B cell (primary cell): Measurements from ENCODE around the gene EFHD2. TPM values are rescaled to one million over a fixed set of nuclear protein-coding genes. Genes with fewer than 3 reads are reported as not detected.

Source experiments
- ATAC-seq: fragments of 200-7000 bp; cut with Tn5 transposase; one replicate; pipeline ENCODE4 v1.10.0; 2021; ENCODE audit warnings: low read depth, mild to moderate bottlenecking, moderate number of reproducible peaks, moderate library complexity
- CTCF ChIA-PET: fragments of 350-600 bp; sonication (Branson Sonifier 250); formaldehyde crosslinking; loops from one replicate; lab custom pipeline; 2021; ENCODE audit warnings: antibody characterized with exemption, inconsistent platforms; lab: Charles Lee
- POLR2A ChIA-PET: fragments of 350-600 bp; sonication (Branson Sonifier 250); formaldehyde crosslinking; loops from one replicate; lab custom pipeline; 2021; ENCODE audit warnings: antibody characterized with exemption; lab: Charles Lee
- DNase-seq: peaks from one replicate; pipeline ENCODE4 v3.0.0; 2013
- H2AFZ ChIP-seq: 2 replicates; pipeline ENCODE4 v1.6.1; 2012; ENCODE audit warnings: mild to moderate bottlenecking, low read depth, low read length; ENCODE audit not compliant: insufficient read depth, poor library complexity, severe bottlenecking
- H3K27ac ChIP-seq, 2 donors: 1 replicate in 1 of 2; 2 replicates in 1 of 2; pipeline ENCODE4 v1.5.1; 2012 to 2013; ENCODE audit warnings: low read length in 2 of 2, mild to moderate bottlenecking in 2 of 2, moderate library complexity in 1 of 2
- H3K27me3 ChIP-seq, 4 experiments: fragments of 200-600 bp in 1 of 4; sonication (generic) in 1 of 4; replicated peaks in 1 of 4; 1 replicate in 2 of 4; 2 replicates in 2 of 4; pipeline versions ENCODE4 v1.6.1 to v1.7.0; 2013 to 2016; ENCODE audit warnings: low read length in 3 of 4, mild to moderate bottlenecking in 2 of 4, mixed read lengths in 1 of 4, moderate library complexity in 1 of 4; ENCODE audit not compliant: insufficient read depth in 4 of 4, control insufficient read depth in 3 of 4; ENCODE audit errors: control extremely low read depth in 1 of 4
- H3K36me3 ChIP-seq, 2 experiments: replicated peaks in 1 of 2; 1 replicate in 1 of 2; 2 replicates in 1 of 2; pipeline versions ENCODE4 v1.6.1 to v1.7.1; 2013; ENCODE audit warnings: low read length in 1 of 2; ENCODE audit not compliant: insufficient read depth in 2 of 2, control insufficient read depth in 1 of 2; ENCODE audit errors: control extremely low read depth in 1 of 2, extremely low read depth in 1 of 2
- H3K4me1 ChIP-seq, 2 donors: fragments of 200-600 bp in 1 of 2; sonication (generic) in 1 of 2; 1 replicate in 1 of 2; 2 replicates in 1 of 2; pipeline versions ENCODE4 v1.5.1 to v1.6.1; 2013 to 2017; ENCODE audit warnings: low read length in 2 of 2; ENCODE audit not compliant: control insufficient read depth in 2 of 2, insufficient read depth in 2 of 2
- H3K4me2 ChIP-seq: replicated peaks from 2 replicates; pipeline ENCODE3; 2012; ENCODE audit warnings: mild to moderate bottlenecking, low read depth, low read length; ENCODE audit not compliant: poor library complexity, severe bottlenecking
- H3K4me3 ChIP-seq, 5 experiments: fragments of 200-600 bp in 1 of 5; sonication (generic) in 1 of 5; 1 replicate in 3 of 5; 2 replicates in 2 of 5; pipeline versions ENCODE4 v1.5.1 to v1.7.0; 2011 to 2016; ENCODE audit warnings: low read length in 4 of 5, mild to moderate bottlenecking in 4 of 5, low read depth in 2 of 5, control low read depth in 1 of 5, moderate library complexity in 1 of 5; ENCODE audit not compliant: insufficient read depth in 1 of 5; ENCODE audit errors: control extremely low read depth in 1 of 5, extremely low read depth in 1 of 5
- H3K79me2 ChIP-seq: fragments of 200-600 bp; sonication (generic); one replicate; pipeline ENCODE4 v1.6.0; 2016; ENCODE audit warnings: low read length; ENCODE audit not compliant: control insufficient read depth, insufficient read depth
- H3K9ac ChIP-seq: fragments of 200-600 bp; sonication (generic); 2 replicates; pipeline ENCODE4 v1.6.1; 2017; ENCODE audit warnings: mild to moderate bottlenecking, low read length, moderate library complexity
- H3K9me3 ChIP-seq, 3 donors: one replicate each; pipeline versions ENCODE4 v1.6.1 to v1.7.1; 2013; ENCODE audit warnings: low read length in 2 of 3; ENCODE audit not compliant: control insufficient read depth in 2 of 3, insufficient read depth in 1 of 3; ENCODE audit errors: control extremely low read depth in 1 of 3
- H4K20me1 ChIP-seq: 2 replicates; pipeline ENCODE4 v1.6.0; 2012; ENCODE audit warnings: mild to moderate bottlenecking, low read length; ENCODE audit not compliant: insufficient read depth, control insufficient read depth, poor library complexity, severe bottlenecking
- H3K27ac Mint-ChIP-seq: one replicate; pipeline ENCODE4 v1.8.0; 2021; ENCODE audit warnings: mixed read lengths
- H3K27me3 Mint-ChIP-seq: one replicate; pipeline ENCODE4 v1.8.0; 2021; ENCODE audit warnings: mixed read lengths
- H3K4me1 Mint-ChIP-seq: one replicate; pipeline ENCODE4 v1.8.0; 2021; ENCODE audit warnings: mixed read lengths
- H3K4me3 Mint-ChIP-seq: one replicate; pipeline ENCODE4 v1.8.0; 2021; ENCODE audit warnings: mixed read lengths
- H3K9me3 Mint-ChIP-seq: one replicate; pipeline ENCODE4 v1.8.0; 2022; ENCODE audit warnings: mixed read lengths; ENCODE audit not compliant: insufficient read depth
- EZH2 ChIP-seq: IDR thresholded peaks from 2 replicates; pipeline ENCODE4 v1.6.1; 2012; ENCODE audit warnings: borderline replicate concordance, low read depth, mild to moderate bottlenecking, moderate library complexity, low read length; ENCODE audit not compliant: insufficient read depth, poor library complexity, severe bottlenecking
- WGBS: methylation state at CpG from one replicate; pipeline ENCODE4 v1.1.5; 2013; ENCODE audit warnings: missing lambda C conversion rate; ENCODE audit not compliant: insufficient coverage; 5-methylcytosine and 5-hydroxymethylcytosine counted together
- intact Hi-C: fragments of 100-400 bp; cut with micrococcal nuclease; formaldehyde crosslinking; loops from one replicate; pipeline ENCODE4 v1.10.0; 2022
- polyA minus RNA-seq: library from RNA; depleted of rRNA, polyadenylated mRNA; stranded (reverse); fragments of >200 nt; gene quantifications from 2 replicates; pipeline ENCODE4 v1.2.3, GENCODE V29; 2012
- polyA plus RNA-seq: library from polyadenylated mRNA; depleted of rRNA; stranded (reverse); fragments of >200 nt; gene quantifications from 2 replicates; pipeline ENCODE4 v1.2.3, GENCODE V29; 2012
- total RNA-seq, 2 donors: library from RNA; stranded (reverse); fragments of 120-200 nt in 1 of 2; gene quantifications; 1 replicate in 1 of 2; 2 replicates in 1 of 2; pipeline versions ENCODE4 v1.2.3 to v1.2.4, GENCODE V29; 2013 to 2022
- TF ChIP-seq, protein P1 (sequence below): fragments of 200-600 bp; IDR thresholded peaks from one replicate; pipeline ENCODE4 v1.8.0; 2022; ENCODE audit warnings: antibody characterized with exemption, mild to moderate bottlenecking

The EFHD2 gene, protein sequence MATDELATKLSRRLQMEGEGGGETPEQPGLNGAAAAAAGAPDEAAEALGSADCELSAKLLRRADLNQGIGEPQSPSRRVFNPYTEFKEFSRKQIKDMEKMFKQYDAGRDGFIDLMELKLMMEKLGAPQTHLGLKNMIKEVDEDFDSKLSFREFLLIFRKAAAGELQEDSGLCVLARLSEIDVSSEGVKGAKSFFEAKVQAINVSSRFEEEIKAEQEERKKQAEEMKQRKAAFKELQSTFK
- total RNA-seq, result 38.4 and 39.3 TPM in 2 replicates
- 33.4 TPM for total RNA-seq (2013)
- polyA plus RNA-seq, result 67.2 and 90.0 TPM in 2 replicates
- 58.0 and 73.8 TPM in 2 replicates for polyA minus RNA-seq

DNA sequence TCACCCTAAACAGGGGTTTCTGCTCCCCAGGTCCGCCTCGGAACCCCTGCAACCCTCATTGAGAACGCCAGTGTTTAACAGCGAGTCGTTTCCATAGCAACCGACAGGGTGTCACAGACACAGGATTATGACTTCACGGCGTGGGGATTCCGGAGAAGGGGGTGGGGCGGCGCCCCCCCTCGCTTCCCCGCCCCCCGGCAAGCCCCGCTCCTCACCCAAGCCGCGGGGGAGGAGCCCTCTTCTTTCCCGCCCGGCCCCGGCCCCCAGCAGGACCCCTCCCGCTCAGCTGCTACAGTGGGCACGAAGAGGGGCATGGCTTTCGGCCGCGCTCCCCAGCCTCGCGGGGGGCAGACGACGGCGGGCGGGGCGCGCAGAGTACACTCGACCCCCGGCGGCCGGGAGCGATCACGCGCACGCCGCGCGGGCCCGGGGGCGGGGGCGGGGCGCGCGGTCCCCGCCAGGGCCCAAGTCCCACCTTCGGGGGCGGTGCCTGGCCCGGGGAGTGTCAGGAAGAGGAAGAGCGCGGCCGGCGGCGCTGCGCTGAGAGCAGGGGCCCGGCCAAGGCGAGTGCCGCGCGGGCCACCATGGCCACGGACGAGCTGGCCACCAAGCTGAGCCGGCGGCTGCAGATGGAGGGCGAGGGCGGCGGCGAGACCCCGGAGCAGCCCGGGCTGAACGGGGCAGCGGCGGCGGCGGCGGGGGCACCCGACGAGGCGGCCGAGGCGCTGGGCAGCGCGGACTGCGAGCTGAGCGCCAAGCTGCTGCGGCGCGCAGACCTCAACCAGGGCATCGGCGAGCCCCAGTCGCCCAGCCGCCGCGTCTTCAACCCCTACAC, at the start of gene EFHD2:
Gene EFHD2 (plus strand): TSS at position 501 of the 835 bp plus-strand sequence. CDS start 84 bp downstream, at position 585.
- peaks cover 43% of the 10 kb centered on the region for H3K4me1 Mint-ChIP-seq
- H3K4me3 ChIP-seq, result peak within 1 kb of the TSS; percentile 58 to 87 (median 84)

More for the DNA sequence above, at the start of gene EFHD2:
- Histone ChIP-seq H4K20me1 (peaks cover 47% of the 10 kb centered on the region), H3K79me2 (peaks cover 47% of the 10 kb centered on the region), H3K27ac (peak within 1 kb of the TSS; percentile 28 to 86), H3K9me3 (peaks cover 0 to 2% (median 0%) of the 10 kb centered on the region in 3 donors), H3K4me1 (peaks cover 23 to 48% of the 10 kb centered on the region in 2 donors), H2AFZ (peak within 1 kb of the TSS; percentile 62), H3K36me3 (peaks cover 0 to 6% of the 10 kb centered on the region in 2 experiments), H3K9ac (peak within 1 kb of the TSS; percentile 97), H3K4me2 (peak within 1 kb of the TSS; percentile 97), H3K27me3 (no peaks in the 10 kb centered on the region)
- peak within 1 kb of the TSS; percentile 89 for H3K27ac Mint-ChIP-seq
- CTCF ChIA-PET, result no interaction called here
- ATAC-seq (peak; percentile 86), DNase-seq (peak; percentile 96)
- intact Hi-C loops, result loop anchor here (5.0 kb wide), 1 partner anchor 113 kb away; the partner anchor contains the start of gene CASP9
- no peaks in the 10 kb centered on the region for H3K9me3 Mint-ChIP-seq
- POLR2A ChIA-PET, result interaction anchor here (1.1 kb wide), 1 partner anchor 19 kb away, joined by 3 read pairs; no protein-coding TSS in a partner anchor
- peaks cover 3% of the 10 kb centered on the region for H3K27me3 Mint-ChIP-seq
- TF ChIP-seq, protein P1, sequence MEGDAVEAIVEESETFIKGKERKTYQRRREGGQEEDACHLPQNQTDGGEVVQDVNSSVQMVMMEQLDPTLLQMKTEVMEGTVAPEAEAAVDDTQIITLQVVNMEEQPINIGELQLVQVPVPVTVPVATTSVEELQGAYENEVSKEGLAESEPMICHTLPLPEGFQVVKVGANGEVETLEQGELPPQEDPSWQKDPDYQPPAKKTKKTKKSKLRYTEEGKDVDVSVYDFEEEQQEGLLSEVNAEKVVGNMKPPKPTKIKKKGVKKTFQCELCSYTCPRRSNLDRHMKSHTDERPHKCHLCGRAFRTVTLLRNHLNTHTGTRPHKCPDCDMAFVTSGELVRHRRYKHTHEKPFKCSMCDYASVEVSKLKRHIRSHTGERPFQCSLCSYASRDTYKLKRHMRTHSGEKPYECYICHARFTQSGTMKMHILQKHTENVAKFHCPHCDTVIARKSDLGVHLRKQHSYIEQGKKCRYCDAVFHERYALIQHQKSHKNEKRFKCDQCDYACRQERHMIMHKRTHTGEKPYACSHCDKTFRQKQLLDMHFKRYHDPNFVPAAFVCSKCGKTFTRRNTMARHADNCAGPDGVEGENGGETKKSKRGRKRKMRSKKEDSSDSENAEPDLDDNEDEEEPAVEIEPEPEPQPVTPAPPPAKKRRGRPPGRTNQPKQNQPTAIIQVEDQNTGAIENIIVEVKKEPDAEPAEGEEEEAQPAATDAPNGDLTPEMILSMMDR, result no peak
- TF ChIP-seq EZH2, result no peak
- WGBS, result under 1% methylated on average over 99 of the region's 99 CpGs
- peak within 1 kb of the TSS; percentile 94 for H3K4me3 Mint-ChIP-seq
